OCI-LY7 (cell line): ENCODE data around the gene GPX3.

Experiments used
- EZH2phosphoT487 ChIP-seq: fragments of 200-600 bp; sonication (generic); IDR thresholded peaks from 2 replicates; pipeline ENCODE4 v1.6.1; 2018; ENCODE audit warnings: low read depth, borderline replicate concordance, mild to moderate bottlenecking, mixed run types, antibody characterized with exemption, low read length, moderate library complexity, mixed read lengths
- TF ChIP-seq, protein P1 (sequence below): fragments of 200-600 bp; sonication (generic); conservative IDR thresholded peaks from 2 replicates; pipeline ENCODE4 v1.5.1; 2014; ENCODE audit warnings: mild to moderate bottlenecking, antibody characterized with exemption, low read length, moderate library complexity, mixed read lengths

DNA sequence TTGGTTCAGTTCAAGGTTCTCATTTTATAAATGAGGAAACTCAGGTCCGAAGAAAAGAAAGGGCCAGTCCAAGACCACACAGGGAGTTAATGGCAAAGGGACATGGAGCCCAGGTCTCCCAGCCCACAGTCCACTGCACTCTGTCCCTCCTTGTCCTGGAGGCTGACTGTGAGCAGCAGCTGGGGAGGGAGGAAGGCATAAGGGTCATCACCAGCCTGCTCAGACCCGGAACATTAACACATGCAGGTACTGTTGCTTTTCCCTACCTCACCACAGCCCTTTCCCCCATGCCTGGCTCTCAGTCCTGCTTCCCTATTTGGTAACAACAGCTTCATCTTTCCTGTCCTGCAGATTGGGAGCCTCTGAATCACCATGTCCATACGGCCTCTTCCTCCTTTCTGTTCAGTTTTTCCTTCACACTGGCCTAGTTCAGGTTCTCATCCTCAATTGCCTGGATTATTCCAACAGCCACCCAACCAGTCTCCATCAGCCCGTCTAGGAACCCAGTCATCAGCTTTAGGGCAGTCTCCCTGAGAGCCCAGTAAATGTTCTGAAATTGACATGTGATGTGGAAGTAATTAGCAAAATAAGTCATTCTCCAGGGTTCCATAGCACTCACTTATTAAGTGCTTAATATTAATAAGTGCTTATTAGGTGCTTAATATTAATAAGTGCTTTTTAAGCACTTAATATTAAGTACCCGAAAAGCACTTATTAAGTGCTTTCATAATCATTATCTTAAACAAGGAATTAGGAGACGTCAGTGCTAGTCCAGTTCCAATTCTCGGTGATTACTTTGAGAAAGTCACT lies 4.3 kb downstream of the GPX3 start:
- TF ChIP-seq, protein P1, sequence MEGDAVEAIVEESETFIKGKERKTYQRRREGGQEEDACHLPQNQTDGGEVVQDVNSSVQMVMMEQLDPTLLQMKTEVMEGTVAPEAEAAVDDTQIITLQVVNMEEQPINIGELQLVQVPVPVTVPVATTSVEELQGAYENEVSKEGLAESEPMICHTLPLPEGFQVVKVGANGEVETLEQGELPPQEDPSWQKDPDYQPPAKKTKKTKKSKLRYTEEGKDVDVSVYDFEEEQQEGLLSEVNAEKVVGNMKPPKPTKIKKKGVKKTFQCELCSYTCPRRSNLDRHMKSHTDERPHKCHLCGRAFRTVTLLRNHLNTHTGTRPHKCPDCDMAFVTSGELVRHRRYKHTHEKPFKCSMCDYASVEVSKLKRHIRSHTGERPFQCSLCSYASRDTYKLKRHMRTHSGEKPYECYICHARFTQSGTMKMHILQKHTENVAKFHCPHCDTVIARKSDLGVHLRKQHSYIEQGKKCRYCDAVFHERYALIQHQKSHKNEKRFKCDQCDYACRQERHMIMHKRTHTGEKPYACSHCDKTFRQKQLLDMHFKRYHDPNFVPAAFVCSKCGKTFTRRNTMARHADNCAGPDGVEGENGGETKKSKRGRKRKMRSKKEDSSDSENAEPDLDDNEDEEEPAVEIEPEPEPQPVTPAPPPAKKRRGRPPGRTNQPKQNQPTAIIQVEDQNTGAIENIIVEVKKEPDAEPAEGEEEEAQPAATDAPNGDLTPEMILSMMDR: no peak
- no peak for TF ChIP-seq EZH2phosphoT487
